GM10248 (cell line): ENCODE data around the gene KCNQ1.

Experiments
- CTCF ChIA-PET: fragments of 300-600 bp; sonication (Branson Sonifier 250); formaldehyde crosslinking; extraction: SDS; loops from one replicate; lab custom pipeline; 2021; ENCODE audit warnings: antibody characterized with exemption; lab: Yijun Ruan, JAX
- POLR2A ChIA-PET: fragments of 350-650 bp; sonication (Branson Sonifier 250); formaldehyde crosslinking; extraction: SDS; loops from one replicate; lab custom pipeline; 2020; ENCODE audit warnings: antibody characterized with exemption; lab: Yijun Ruan, JAX
- DNase-seq: peaks from one replicate; pipeline ENCODE4 v3.0.0; 2012; ENCODE audit errors: extremely low spot score
- CTCF ChIP-seq: IDR thresholded peaks from 2 replicates; pipeline ENCODE4 v1.5.1; 2012; ENCODE audit warnings: mild to moderate bottlenecking, low read depth; ENCODE audit errors: extremely low read depth, missing control alignments, control extremely low read depth

The KCNQ1 gene

DNA sequence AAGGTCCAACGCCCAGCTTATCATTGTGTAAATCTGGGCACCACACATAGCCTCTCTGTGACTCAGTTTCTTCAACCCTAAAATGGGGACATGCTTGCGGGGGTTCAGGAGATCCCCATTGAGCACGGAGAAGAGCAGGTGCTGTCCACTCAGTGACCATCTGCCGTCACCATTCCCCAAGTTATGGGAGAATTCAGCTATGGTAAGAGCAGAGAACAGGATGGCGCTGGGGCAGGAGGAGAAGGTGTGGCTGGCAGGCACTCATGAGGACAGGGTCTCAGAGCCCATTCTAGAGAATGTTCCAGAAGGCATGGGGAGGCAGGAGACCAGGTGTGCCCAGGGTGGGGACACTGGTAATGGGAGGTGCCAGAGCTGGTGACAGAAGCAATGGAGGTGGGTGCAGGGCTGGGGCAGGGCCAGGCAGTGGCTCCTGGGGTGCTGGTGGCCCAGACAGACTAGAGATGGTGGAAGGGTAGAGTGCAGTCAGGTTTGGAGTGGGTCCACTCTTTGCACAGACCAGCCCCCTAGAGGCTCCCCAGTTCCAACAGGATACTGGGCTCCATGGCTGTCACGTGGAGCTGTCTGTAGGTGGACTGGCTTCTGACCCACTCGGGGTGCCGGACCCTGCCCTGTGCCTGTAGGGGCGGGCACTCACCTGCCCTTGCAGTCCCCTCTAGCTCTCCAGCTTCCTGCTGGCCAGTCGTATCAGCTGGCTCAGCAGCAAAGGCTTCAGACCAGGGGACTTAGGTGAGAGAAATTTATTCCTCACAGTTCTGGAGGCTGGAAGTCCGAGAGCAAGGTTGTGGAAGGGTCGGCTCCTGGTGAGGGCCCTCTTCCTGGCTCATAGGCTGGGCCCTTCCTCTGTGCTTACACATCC is 356.1 kb downstream of the KCNQ1 start:
- DNase-seq = no peak
- ChIA-PET POLR2A (no interaction called here), CTCF (interaction anchor here (1.6 kb wide), 1 partner anchor 16 kb away, joined by 4 read pairs; no protein-coding TSS in a partner anchor)
- no peak for TF ChIP-seq CTCF

DNA sequence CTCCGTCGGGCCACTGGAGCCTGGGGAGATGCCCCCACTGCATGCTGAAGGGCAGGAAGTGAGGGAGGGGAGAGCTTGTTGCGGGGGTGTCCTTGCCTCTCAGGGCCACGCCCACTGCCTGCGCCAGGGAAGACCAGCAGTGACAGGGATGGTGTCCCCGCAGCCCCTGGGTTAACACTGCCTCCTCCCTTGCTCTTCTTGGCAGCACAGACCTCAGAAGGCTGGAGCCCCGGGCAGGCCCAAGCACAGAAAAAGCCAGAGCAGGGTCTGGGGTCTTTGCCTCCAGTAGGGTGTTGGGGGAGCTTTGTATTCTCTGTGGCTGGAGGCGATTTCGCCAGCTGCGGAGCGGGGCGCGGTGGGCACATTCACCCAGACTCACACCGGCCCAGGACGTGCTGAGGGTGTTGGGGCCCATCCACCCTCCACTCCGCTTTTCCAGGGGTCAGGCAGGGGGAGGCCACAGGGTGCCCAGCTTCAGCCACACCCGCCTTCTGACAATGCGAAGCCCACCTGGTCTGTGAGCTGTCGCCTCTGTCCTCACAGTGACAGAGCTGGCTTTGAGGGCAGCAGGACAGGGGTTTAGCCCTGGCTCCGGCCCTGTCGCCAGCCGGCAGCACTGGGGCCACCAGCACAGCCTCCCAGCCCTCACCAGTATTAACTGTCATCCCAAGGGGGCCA is 357.0 kb downstream of the KCNQ1 start:
- CTCF ChIA-PET = interaction anchor here (0.9 to 1.6 kb wide), 2 partner anchors 15 to 260 kb away, joined by 3 to 4 read pairs; no protein-coding TSS in a partner anchor
- no peak for DNase-seq
- TF ChIP-seq CTCF = no peak
- POLR2A ChIA-PET = no interaction called here

DNA sequence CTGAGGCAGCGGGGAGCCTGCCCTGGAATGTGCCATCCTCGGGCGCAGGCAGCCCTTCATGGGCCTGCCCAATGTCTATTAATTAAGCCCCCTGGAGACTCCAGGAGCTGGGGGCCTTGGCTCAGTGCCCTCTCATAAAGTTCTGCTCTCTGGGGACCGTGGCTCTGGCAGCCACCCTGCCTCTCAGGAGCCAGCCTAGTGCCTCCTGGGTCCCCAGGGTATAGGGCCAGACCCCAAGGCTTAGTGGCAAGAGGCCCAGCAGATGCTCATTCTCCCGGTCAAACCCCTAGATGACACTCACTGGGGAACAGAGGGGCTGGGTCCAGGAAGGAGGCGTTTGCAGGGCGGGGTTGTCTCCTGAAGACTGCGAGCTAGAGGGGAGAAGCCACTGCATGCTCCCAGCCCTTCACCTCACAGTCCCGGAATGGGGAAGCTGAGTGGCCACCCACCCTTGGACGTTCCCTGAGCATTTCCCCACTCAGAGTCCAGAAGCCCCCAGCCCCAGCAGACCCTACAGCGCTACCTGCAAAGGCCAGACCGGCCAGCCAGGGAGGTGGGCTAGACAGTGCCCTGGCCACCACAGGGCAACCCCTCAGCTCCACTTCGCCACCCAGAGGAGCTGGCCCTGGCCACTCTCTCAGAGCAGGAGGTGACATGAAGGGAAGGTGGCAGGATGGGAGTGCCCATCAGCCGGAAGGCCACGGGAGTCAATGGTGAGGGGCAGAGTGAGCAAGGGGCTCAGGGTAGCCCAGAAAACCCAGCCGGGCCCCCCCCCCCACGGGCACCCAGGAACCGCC is 357.8 kb downstream of the KCNQ1 start:
- DNase-seq = no peak
- CTCF ChIA-PET = interaction anchor here (0.9 to 1.6 kb wide), 2 partner anchors 14 to 261 kb away, joined by 3 to 4 read pairs; no protein-coding TSS in a partner anchor
- TF ChIP-seq CTCF = no peak
- POLR2A ChIA-PET = no interaction called here

GRCh38 chr11:2803186-2804091 is 358.6 kb downstream of the KCNQ1 start:
- TF ChIP-seq CTCF = no peak
- ChIA-PET POLR2A (no interaction called here), CTCF (interaction anchor here (0.9 kb wide), 1 partner anchor 262 kb away, joined by 3 read pairs; no protein-coding TSS in a partner anchor)
- no peak for DNase-seq

- CTCF ChIA-PET = no interaction called here
- POLR2A ChIA-PET = no interaction called here
- no peak for TF ChIP-seq CTCF
- no peak for DNase-seq
These were observed 359.4 kb downstream of the KCNQ1 start for GRCh38 chr11:2804189-2804588.
